Panc1 (cell line): ENCODE results near the gene LHB. TPM values are rescaled to one million over a fixed set of nuclear protein-coding genes. Genes with fewer than 3 reads are reported as not detected.

Source experiments
- ATAC-seq: fragments of 200-7000 bp; cut with Tn5 transposase; 2 replicates; pipeline ENCODE4 v1.9.1; 2020; ENCODE audit warnings: mild to moderate bottlenecking, moderate library complexity
- BruUV-seq: library from RNA; stranded (reverse); fragments of 400-500 nt; replicated peaks from 2 replicates; lab custom pipeline; 2021; lab: Mats Ljungman, UMichigan
- CTCF ChIA-PET: fragments of 300-600 bp; sonication (Branson Sonifier 250); formaldehyde crosslinking; loops from one replicate; lab custom pipeline; 2022; ENCODE audit warnings: antibody characterized with exemption; lab: Charles Lee
- POLR2A ChIA-PET: fragments of 300-600 bp; sonication (Branson Sonifier 250); formaldehyde crosslinking; loops from one replicate; lab custom pipeline; 2022; ENCODE audit warnings: antibody characterized with exemption; lab: Charles Lee
- DNase-seq: peaks from one replicate; pipeline ENCODE4 v3.0.0-alpha.2; 2010; ENCODE audit warnings: low read depth, low spot score
- H3K27ac ChIP-seq: 2 replicates; pipeline ENCODE4 v1.5.1; 2011; ENCODE audit warnings: mild to moderate bottlenecking, low read length, inconsistent platforms
- H3K27me3 ChIP-seq: fragments of 200-500 bp; sonication (Bioruptor generic); 2 replicates; pipeline ENCODE4 v1.6.0; 2014; ENCODE audit warnings: low read length, inconsistent platforms; ENCODE audit not compliant: control insufficient read depth, insufficient read depth
- H3K36me3 ChIP-seq: fragments of 200-500 bp; sonication (Bioruptor generic); 2 replicates; pipeline ENCODE4 v1.5.1; 2014; ENCODE audit warnings: inconsistent platforms, mild to moderate bottlenecking, low read length, moderate library complexity; ENCODE audit not compliant: control insufficient read depth, insufficient read depth
- H3K4me1 ChIP-seq: 2 replicates; pipeline ENCODE4 v1.5.1; 2011; ENCODE audit warnings: inconsistent platforms, mild to moderate bottlenecking, low read length, moderate library complexity; ENCODE audit not compliant: control insufficient read depth, insufficient read depth
- H3K4me3 ChIP-seq, 2 experiments: 2 replicates each; pipeline ENCODE4 v1.5.1; 2011 to 2012; ENCODE audit warnings: low read depth in 2 of 2, low read length in 2 of 2, mild to moderate bottlenecking in 2 of 2, inconsistent platforms in 1 of 2, moderate library complexity in 1 of 2
- H3K9me3 ChIP-seq: fragments of 200-500 bp; sonication (Bioruptor generic); 2 replicates; pipeline ENCODE4 v1.5.1; 2014; ENCODE audit warnings: low read depth, mild to moderate bottlenecking, inconsistent platforms, low read length, moderate library complexity; ENCODE audit not compliant: control insufficient read depth, insufficient read depth
- CTCF ChIP-seq: fragments of 450-650 bp; IDR thresholded peaks from 2 replicates; pipeline ENCODE4 v1.5.1; 2017; ENCODE audit warnings: mild to moderate bottlenecking
- POLR2AphosphoS5 ChIP-seq: IDR thresholded peaks from 2 replicates; pipeline ENCODE4 v1.6.1; 2012; ENCODE audit warnings: mild to moderate bottlenecking, low read depth, low read length, moderate library complexity
- REST ChIP-seq, 2 experiments: IDR thresholded peaks; 2 replicates each; pipeline ENCODE4 v1.6.1; 2011 to 2012; ENCODE audit warnings: low read depth in 2 of 2, control low read depth in 1 of 2, low read length in 1 of 2, mild to moderate bottlenecking in 1 of 2, moderate library complexity in 1 of 2; ENCODE audit not compliant: insufficient read depth in 1 of 2
- SIN3A ChIP-seq: IDR thresholded peaks from 2 replicates; pipeline ENCODE4 v1.6.1; 2012; ENCODE audit warnings: low read depth, mild to moderate bottlenecking, low read length, moderate library complexity, borderline replicate concordance; ENCODE audit not compliant: insufficient read depth
- TCF7L2 ChIP-seq: IDR thresholded peaks from 2 replicates; pipeline ENCODE4 v1.6.1; 2011; ENCODE audit warnings: mild to moderate bottlenecking, low read depth, low read length, inconsistent platforms
- in situ Hi-C: cut with HindIII; loops from 2 replicates; pipeline ENCODE4 v1.10.0; 2016; ENCODE audit warnings: low sequenced_read_pairs, low pct_unique_long_range_greater_than_20kb
- intact Hi-C: fragments of 100-400 bp; cut with micrococcal nuclease; formaldehyde crosslinking; loops from one replicate; pipeline ENCODE4 v1.10.0; 2022; ENCODE audit not compliant: unreplicated experiment
- total RNA-seq: library from RNA; stranded (reverse); gene quantifications from one replicate; pipeline ENCODE4 v1.2.1, GENCODE V29; 2021; ENCODE audit not compliant: unreplicated experiment

Gene LHB
- total RNA-seq, 1 experiment from 2014 or later: 0.39 TPM

GRCh38 chr19:49014870-49015255, 2.0 kb downstream of the LHB start:
- no peak for TF ChIP-seq REST (IDR thresholded peaks at IDR 0.05; ENCODE audit: insufficient read depth in 1 of 2, low read depth in 2 of 2, low read length in 1 of 2)
- TF ChIP-seq POLR2AphosphoS5: no peak
- TF ChIP-seq CTCF: no peak
- TF ChIP-seq TCF7L2: no peak
- TF ChIP-seq SIN3A: no peak
- BruUV-seq: no TSS peak
- in situ Hi-C loops (no loop called here), intact Hi-C loops (no loop called here)
- H3K9me3 ChIP-seq: no peaks in the 10 kb centered on the region
- H3K27me3 ChIP-seq: no peaks in the 10 kb centered on the region
- ChIA-PET CTCF (no interaction called here), POLR2A (no interaction called here)
- DNase-seq: no peak
- no peaks in the 10 kb centered on the region for H3K4me1 ChIP-seq
- no peak overlapping the region for H3K4me3 ChIP-seq
- H3K36me3 ChIP-seq: no peaks in the 10 kb centered on the region; the same call in 1 of the 2 replicates
- ATAC-seq: no peak
- no peak overlapping the region for H3K27ac ChIP-seq

DNA sequence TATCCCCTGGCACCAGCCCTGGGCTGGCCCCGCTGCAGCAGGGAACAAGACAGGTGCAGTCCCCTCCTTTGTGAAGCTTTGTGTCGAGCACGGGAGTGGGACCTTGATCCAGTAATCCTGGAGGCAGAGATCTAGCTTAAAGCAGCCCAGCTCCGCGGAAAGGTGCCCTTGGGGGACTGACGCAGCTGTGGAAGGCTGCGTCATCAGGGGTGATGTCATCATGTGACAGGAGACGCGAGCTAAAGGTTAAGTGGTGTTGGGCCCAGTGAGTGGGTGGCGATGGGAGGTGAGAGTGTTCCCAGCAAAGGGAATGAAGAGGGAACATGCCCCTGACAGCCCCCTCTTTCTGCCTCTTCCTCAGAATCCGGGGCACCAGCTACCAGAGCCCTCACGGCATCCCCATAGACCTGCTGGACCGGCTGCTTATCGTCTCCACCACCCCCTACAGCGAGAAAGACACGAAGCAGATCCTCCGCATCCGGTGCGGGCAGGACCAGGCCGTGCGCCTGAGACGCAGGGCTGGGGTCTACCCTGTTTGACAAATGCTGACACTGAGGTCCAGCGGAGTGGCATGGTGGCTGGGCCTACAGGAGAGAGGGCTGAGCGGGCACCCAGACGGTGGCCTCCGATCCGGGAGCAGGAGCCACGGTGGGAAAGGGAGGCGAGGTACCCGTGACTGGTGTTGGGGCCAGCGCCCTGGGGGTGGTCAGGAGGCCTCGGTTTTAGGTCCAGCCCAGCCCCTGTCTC, 2.6 kb downstream of the LHB start:
- CTCF ChIA-PET: no interaction called here

More for the DNA sequence above, 2.6 kb downstream of the LHB start:
- ATAC-seq: no peak
- Histone ChIP-seq H3K4me1 (no peaks in the 10 kb centered on the region), H3K27me3 (no peaks in the 10 kb centered on the region), H3K27ac (no peak overlapping the region), H3K4me3 (no peak overlapping the region), H3K9me3 (no peaks in the 10 kb centered on the region), H3K36me3 (no peaks in the 10 kb centered on the region; the same call in 1 of the 2 replicates)
- intact Hi-C loops (no loop called here), in situ Hi-C loops (no loop called here)
- no peak for DNase-seq
- no TSS peak for BruUV-seq
- no peak for TF ChIP-seq CTCF
- POLR2A ChIA-PET: no interaction called here
